Measurements from ENCODE around the gene CAMTA1.

GRCh38 chr1:7629011-7629410 lies 843.8 kb downstream of the CAMTA1 start:
- TF ChIP-seq, protein P1, sequence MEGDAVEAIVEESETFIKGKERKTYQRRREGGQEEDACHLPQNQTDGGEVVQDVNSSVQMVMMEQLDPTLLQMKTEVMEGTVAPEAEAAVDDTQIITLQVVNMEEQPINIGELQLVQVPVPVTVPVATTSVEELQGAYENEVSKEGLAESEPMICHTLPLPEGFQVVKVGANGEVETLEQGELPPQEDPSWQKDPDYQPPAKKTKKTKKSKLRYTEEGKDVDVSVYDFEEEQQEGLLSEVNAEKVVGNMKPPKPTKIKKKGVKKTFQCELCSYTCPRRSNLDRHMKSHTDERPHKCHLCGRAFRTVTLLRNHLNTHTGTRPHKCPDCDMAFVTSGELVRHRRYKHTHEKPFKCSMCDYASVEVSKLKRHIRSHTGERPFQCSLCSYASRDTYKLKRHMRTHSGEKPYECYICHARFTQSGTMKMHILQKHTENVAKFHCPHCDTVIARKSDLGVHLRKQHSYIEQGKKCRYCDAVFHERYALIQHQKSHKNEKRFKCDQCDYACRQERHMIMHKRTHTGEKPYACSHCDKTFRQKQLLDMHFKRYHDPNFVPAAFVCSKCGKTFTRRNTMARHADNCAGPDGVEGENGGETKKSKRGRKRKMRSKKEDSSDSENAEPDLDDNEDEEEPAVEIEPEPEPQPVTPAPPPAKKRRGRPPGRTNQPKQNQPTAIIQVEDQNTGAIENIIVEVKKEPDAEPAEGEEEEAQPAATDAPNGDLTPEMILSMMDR (IDR thresholded peaks at IDR 0.05; ENCODE audit: poor library complexity), result no peak
- TF ChIP-seq EZH2 (IDR thresholded peaks at IDR 0.05; ENCODE audit: borderline replicate concordance) (no peak), EZH2phosphoT487 (IDR thresholded peaks at IDR 0.05; ENCODE audit: low read depth, severe bottlenecking, unreplicated experiment) (no peak)

Data from hepatocyte (in vitro differentiated cells).